ENCODE data around the gene CPNE4.

- no peak for TF ChIP-seq SIN3A (IDR thresholded peaks at IDR 0.05; ENCODE audit: borderline replicate concordance in 2 of 2, control insufficient read depth in 1 of 2, low read depth in 2 of 2, low read length in 2 of 2)
- TF ChIP-seq HDAC2 (IDR thresholded peaks at IDR 0.05): no peak
- TF ChIP-seq ETV6 (IDR thresholded peaks at IDR 0.05; ENCODE audit: borderline replicate concordance in 1 of 2, low read depth in 2 of 2, low read length in 1 of 2): no peak
- no peak for TF ChIP-seq ETV6 (CRISPR knock-in tag; IDR thresholded peaks at IDR 0.05; ENCODE audit: borderline replicate concordance)
- TF ChIP-seq ZNF512 (tag; IDR thresholded peaks at IDR 0.05): no peak
- peak; percentile 70 to 76 for TF ChIP-seq KDM1A (IDR thresholded peaks at IDR 0.05)
- TF ChIP-seq, protein P1, sequence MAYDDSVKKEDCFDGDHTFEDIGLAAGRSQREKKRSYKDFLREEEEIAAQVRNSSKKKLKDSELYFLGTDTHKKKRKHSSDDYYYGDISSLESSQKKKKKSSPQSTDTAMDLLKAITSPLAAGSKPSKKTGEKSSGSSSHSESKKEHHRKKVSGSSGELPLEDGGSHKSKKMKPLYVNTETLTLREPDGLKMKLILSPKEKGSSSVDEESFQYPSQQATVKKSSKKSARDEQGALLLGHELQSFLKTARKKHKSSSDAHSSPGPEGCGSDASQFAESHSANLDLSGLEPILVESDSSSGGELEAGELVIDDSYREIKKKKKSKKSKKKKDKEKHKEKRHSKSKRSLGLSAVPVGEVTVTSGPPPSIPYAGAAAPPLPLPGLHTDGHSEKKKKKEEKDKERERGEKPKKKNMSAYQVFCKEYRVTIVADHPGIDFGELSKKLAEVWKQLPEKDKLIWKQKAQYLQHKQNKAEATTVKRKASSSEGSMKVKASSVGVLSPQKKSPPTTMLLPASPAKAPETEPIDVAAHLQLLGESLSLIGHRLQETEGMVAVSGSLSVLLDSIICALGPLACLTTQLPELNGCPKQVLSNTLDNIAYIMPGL (CRISPR knock-in tag; IDR thresholded peaks at IDR 0.05): no peak
- TF ChIP-seq, protein P2, sequence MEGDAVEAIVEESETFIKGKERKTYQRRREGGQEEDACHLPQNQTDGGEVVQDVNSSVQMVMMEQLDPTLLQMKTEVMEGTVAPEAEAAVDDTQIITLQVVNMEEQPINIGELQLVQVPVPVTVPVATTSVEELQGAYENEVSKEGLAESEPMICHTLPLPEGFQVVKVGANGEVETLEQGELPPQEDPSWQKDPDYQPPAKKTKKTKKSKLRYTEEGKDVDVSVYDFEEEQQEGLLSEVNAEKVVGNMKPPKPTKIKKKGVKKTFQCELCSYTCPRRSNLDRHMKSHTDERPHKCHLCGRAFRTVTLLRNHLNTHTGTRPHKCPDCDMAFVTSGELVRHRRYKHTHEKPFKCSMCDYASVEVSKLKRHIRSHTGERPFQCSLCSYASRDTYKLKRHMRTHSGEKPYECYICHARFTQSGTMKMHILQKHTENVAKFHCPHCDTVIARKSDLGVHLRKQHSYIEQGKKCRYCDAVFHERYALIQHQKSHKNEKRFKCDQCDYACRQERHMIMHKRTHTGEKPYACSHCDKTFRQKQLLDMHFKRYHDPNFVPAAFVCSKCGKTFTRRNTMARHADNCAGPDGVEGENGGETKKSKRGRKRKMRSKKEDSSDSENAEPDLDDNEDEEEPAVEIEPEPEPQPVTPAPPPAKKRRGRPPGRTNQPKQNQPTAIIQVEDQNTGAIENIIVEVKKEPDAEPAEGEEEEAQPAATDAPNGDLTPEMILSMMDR (IDR thresholded peaks at IDR 0.05 in 2 of 3, conservative IDR thresholded peaks at IDR 0.05 in 1 of 3; ENCODE audit: insufficient read depth in 2 of 3, low read depth in 1 of 3, low read length in 3 of 3): no peak
- no peak for TF ChIP-seq STAG1 (CRISPR knock-in tag; IDR thresholded peaks at IDR 0.05; ENCODE audit: borderline replicate concordance)
- TF ChIP-seq SIX5 (IDR thresholded peaks at IDR 0.05; ENCODE audit: borderline replicate concordance in 1 of 2, insufficient read depth in 1 of 2, low read depth in 1 of 2, low read length in 2 of 2): no peak
- no peak for TF ChIP-seq GTF2F1 (IDR thresholded peaks at IDR 0.05; ENCODE audit: low read depth, low read length)
- TF ChIP-seq HDGF (IDR thresholded peaks at IDR 0.05): no peak
These were observed 432.6 kb downstream of the CPNE4 start for GRCh38 chr3:131602011-131602779.

All from K562 (cell line).